ENCODE data around the gene PSMA6. TPM values are rescaled to one million over a fixed set of nuclear protein-coding genes. Genes with fewer than 3 reads are reported as not detected.

PSMA6 gene
- total and polyA plus RNA-seq, 2 of the 13 experiments (the other 11 are each of a cell fraction or from before 2014, with no cell fraction given): 525 to 1,109 TPM

DNA sequence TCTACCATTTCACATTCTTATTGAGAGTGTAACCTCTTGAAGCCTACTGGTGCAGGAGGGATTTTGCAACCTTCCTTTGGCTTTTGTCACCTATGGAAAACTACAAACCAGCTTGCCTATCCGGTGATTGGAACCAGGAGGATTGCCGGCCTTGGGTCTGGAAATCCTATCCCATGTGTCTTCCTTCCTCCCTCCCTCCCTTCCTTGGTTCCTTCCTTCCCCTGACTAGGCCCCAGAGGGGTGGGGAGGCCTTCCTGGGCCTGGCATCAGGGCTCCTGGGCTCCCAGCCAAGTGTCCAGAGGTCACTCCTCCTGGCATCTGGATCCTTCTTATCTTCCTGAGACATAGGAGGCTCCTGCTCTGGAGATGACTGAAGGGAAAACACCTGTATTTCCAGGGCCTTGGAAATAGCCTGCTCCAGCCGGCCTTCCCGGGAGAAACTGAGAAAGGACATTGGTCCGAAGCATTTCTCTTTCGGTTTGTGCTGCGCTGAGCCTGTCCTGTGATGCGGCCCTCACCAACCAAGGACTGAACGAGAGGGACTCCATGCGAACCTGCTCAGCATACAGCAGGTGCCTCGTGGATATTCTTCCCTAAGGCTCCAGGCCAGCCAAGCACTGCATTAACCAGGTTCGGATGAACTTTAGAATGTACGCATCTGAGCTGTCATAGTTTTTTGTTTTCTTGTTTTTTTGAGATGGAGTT is 43.4 kb downstream of the PSMA6 start (continued):
- no peak for TF ChIP-seq IRX3 (CRISPR knock-in tag; IDR thresholded peaks at IDR 0.05; ENCODE audit: borderline replicate concordance, low read depth)
- TF ChIP-seq HOXA5 (CRISPR knock-in tag; IDR thresholded peaks at IDR 0.05): peak; percentile 68; the same call in 1 of the 2 replicates
- no peak for TF ChIP-seq SOX13 (IDR thresholded peaks at IDR 0.05)
- TF ChIP-seq SOX13 (CRISPR knock-in tag; conservative IDR thresholded peaks at IDR 0.05 in 1 of 2, IDR thresholded peaks at IDR 0.05 in 1 of 2): peak in 1 of 2 experiments; percentile 47; a peak in 2 of 4 replicates
- peak; percentile 30; the same call in 1 of the 2 replicates for TF ChIP-seq GPN1 (CRISPR knock-in tag; IDR thresholded peaks at IDR 0.05; ENCODE audit: borderline replicate concordance)
- TF ChIP-seq ZNF546 (CRISPR knock-in tag; conservative IDR thresholded peaks at IDR 0.05): no peak
- TF ChIP-seq NFIC (IDR thresholded peaks at IDR 0.05; ENCODE audit: low read length): no peak
- TF ChIP-seq XBP1 (CRISPR knock-in tag; IDR thresholded peaks at IDR 0.05): no peak; the same call in 1 of the 2 replicates
- TF ChIP-seq, protein P1, sequence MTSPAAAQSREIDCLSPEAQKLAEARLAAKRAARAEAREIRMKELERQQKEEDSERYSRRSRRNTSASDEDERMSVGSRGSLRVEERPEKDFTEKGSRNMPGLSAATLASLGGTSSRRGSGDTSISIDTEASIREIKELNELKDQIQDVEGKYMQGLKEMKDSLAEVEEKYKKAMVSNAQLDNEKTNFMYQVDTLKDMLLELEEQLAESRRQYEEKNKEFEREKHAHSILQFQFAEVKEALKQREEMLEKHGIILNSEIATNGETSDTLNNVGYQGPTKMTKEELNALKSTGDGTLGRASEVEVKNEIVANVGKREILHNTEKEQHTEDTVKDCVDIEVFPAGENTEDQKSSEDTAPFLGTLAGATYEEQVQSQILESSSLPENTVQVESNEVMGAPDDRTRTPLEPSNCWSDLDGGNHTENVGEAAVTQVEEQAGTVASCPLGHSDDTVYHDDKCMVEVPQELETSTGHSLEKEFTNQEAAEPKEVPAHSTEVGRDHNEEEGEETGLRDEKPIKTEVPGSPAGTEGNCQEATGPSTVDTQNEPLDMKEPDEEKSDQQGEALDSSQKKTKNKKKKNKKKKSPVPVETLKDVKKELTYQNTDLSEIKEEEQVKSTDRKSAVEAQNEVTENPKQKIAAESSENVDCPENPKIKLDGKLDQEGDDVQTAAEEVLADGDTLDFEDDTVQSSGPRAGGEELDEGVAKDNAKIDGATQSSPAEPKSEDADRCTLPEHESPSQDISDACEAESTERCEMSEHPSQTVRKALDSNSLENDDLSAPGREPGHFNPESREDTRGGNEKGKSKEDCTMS (CRISPR knock-in tag; conservative IDR thresholded peaks at IDR 0.05): no peak
- 0 out of 2 replicates have a peak, but pooled peaks have one; percentile 32 for TF ChIP-seq ZSCAN9 (CRISPR knock-in tag; IDR thresholded peaks at IDR 0.05; ENCODE audit: borderline replicate concordance)
- TF ChIP-seq, protein P2, sequence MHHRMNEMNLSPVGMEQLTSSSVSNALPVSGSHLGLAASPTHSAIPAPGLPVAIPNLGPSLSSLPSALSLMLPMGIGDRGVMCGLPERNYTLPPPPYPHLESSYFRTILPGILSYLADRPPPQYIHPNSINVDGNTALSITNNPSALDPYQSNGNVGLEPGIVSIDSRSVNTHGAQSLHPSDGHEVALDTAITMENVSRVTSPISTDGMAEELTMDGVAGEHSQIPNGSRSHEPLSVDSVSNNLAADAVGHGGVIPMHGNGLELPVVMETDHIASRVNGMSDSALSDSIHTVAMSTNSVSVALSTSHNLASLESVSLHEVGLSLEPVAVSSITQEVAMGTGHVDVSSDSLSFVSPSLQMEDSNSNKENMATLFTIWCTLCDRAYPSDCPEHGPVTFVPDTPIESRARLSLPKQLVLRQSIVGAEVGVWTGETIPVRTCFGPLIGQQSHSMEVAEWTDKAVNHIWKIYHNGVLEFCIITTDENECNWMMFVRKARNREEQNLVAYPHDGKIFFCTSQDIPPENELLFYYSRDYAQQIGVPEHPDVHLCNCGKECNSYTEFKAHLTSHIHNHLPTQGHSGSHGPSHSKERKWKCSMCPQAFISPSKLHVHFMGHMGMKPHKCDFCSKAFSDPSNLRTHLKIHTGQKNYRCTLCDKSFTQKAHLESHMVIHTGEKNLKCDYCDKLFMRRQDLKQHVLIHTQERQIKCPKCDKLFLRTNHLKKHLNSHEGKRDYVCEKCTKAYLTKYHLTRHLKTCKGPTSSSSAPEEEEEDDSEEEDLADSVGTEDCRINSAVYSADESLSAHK (CRISPR knock-in tag; IDR thresholded peaks at IDR 0.05; ENCODE audit: borderline replicate concordance): no peak
- peak in 1 of 2 experiments; percentile 65; a peak in 1 of 4 replicates for TF ChIP-seq EP300 (IDR thresholded peaks at IDR 0.05; ENCODE audit: low read depth in 2 of 2, low read length in 2 of 2)
- no peak; the same call in none of the 2 replicates for TF ChIP-seq EP300 (CRISPR knock-in tag; IDR thresholded peaks at IDR 0.05; ENCODE audit: borderline replicate concordance)
- no peak for TF ChIP-seq FOXM1 (CRISPR knock-in tag; IDR thresholded peaks at IDR 0.05)
- TF ChIP-seq, protein P3, sequence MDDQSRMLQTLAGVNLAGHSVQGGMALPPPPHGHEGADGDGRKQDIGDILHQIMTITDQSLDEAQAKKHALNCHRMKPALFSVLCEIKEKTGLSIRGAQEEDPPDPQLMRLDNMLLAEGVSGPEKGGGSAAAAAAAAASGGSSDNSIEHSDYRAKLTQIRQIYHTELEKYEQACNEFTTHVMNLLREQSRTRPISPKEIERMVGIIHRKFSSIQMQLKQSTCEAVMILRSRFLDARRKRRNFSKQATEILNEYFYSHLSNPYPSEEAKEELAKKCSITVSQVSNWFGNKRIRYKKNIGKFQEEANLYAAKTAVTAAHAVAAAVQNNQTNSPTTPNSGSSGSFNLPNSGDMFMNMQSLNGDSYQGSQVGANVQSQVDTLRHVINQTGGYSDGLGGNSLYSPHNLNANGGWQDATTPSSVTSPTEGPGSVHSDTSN (CRISPR knock-in tag; IDR thresholded peaks at IDR 0.05; ENCODE audit: borderline replicate concordance): no peak
- peak; percentile 31; the same call in 1 of the 2 replicates for TF ChIP-seq KLF12 (CRISPR knock-in tag; IDR thresholded peaks at IDR 0.05; ENCODE audit: borderline replicate concordance)
- TF ChIP-seq, protein P4, sequence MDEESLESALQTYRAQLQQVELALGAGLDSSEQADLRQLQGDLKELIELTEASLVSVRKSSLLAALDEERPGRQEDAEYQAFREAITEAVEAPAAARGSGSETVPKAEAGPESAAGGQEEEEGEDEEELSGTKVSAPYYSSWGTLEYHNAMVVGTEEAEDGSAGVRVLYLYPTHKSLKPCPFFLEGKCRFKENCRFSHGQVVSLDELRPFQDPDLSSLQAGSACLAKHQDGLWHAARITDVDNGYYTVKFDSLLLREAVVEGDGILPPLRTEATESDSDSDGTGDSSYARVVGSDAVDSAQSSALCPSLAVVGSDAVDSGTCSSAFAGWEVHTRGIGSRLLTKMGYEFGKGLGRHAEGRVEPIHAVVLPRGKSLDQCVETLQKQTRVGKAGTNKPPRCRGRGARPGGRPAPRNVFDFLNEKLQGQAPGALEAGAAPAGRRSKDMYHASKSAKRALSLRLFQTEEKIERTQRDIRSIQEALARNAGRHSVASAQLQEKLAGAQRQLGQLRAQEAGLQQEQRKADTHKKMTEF (CRISPR knock-in tag; IDR thresholded peaks at IDR 0.05): no peak
- TF ChIP-seq SAFB2 (CRISPR knock-in tag; IDR thresholded peaks at IDR 0.05; ENCODE audit: borderline replicate concordance, low read depth): peak; percentile 85
- peak; percentile 34 for TF ChIP-seq ZBTB8A (CRISPR knock-in tag; IDR thresholded peaks at IDR 0.05; ENCODE audit: borderline replicate concordance, low read depth)
- TF ChIP-seq, protein P5, sequence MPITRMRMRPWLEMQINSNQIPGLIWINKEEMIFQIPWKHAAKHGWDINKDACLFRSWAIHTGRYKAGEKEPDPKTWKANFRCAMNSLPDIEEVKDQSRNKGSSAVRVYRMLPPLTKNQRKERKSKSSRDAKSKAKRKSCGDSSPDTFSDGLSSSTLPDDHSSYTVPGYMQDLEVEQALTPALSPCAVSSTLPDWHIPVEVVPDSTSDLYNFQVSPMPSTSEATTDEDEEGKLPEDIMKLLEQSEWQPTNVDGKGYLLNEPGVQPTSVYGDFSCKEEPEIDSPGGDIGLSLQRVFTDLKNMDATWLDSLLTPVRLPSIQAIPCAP (CRISPR knock-in tag; IDR thresholded peaks at IDR 0.05; ENCODE audit: low read depth): peak; percentile 36; the same call in 1 of the 2 replicates
